ENCODE measurements around the gene ZNF816.
"Not testable (repeated sequence)": the region's sequence is repeated elsewhere in the genome, so short reads cannot be mapped to it uniquely, and the experiment has no call there.

The ZNF816 gene

GRCh38 chr19:52943884-52944643, 18.6 kb downstream of the ZNF816 start:
- Histone ChIP-seq H3K27ac (no peak overlapping the region), H3K36me3 (peaks cover 25% of the 10 kb centered on the region), H3K4me2 (peak overlapping the region; percentile 92; the same call in 1 of the 2 replicates)

GRCh38 chr19:52943134-52943883, 19.4 kb downstream of the ZNF816 start:
- no peak for TF ChIP-seq Cebpa-rat (IDR thresholded peaks at IDR 0.05)
- Histone ChIP-seq H3K9ac (peak overlapping the region; percentile 92), H3K4me3 (peak overlapping the region; percentile 84), H3K36me3 (peaks cover 18% of the 10 kb centered on the region), H3K27ac (peak overlapping the region; percentile 71), H4K20me1 (no peaks in the 10 kb centered on the region), H3K27me3 (no peaks in the 10 kb centered on the region), H3K4me2 (peak overlapping the region; percentile 92), H3K9me3 (peaks cover 18% of the 10 kb centered on the region), H3K4me1 (peaks cover 25% of the 10 kb centered on the region)

More at GRCh38 chr19:52943884-52944643, 18.6 kb downstream of the ZNF816 start:
- Histone ChIP-seq H3K4me3 (no peak overlapping the region), H3K4me1 (peaks cover 25% of the 10 kb centered on the region), H4K20me1 (no peaks in the 10 kb centered on the region), H3K9me3 (peaks cover 26% of the 10 kb centered on the region), H3K9ac (no peak overlapping the region), H3K27me3 (no peaks in the 10 kb centered on the region)
- TF ChIP-seq Cebpa-rat (IDR thresholded peaks at IDR 0.05) = no peak

- no peak for TF ChIP-seq Cebpa-rat (IDR thresholded peaks at IDR 0.05)
- Histone ChIP-seq H3K27ac (peak overlapping the region; percentile 90), H3K4me2 (peak overlapping the region; percentile 92), H4K20me1 (no peaks in the 10 kb centered on the region), H3K4me3 (peak overlapping the region; percentile 84), H3K4me1 (peaks cover 25% of the 10 kb centered on the region), H3K9ac (peak overlapping the region; percentile 92), H3K9me3 (peaks cover 11% of the 10 kb centered on the region), H3K27me3 (no peaks in the 10 kb centered on the region), H3K36me3 (peaks cover 16% of the 10 kb centered on the region)
Observed at GRCh38 chr19:52942386-52943133, 20.1 kb downstream of the ZNF816 start.

GRCh38 chr19:52941941-52942385, 20.7 kb downstream of the ZNF816 start:
- no peaks in the 10 kb centered on the region for H4K20me1 ChIP-seq
- H3K27ac ChIP-seq = peak overlapping the region; percentile 90
- peak overlapping the region; percentile 92 for H3K9ac ChIP-seq
- H3K4me2 ChIP-seq = peak overlapping the region; percentile 86
- H3K4me1 ChIP-seq = peaks cover 27% of the 10 kb centered on the region
- TF ChIP-seq Cebpa-rat (IDR thresholded peaks at IDR 0.05) = no peak
- H3K27me3 ChIP-seq = no peaks in the 10 kb centered on the region
- H3K36me3 ChIP-seq = peaks cover 16% of the 10 kb centered on the region
- peaks cover 10% of the 10 kb centered on the region for H3K9me3 ChIP-seq
- peak overlapping the region; percentile 84 for H3K4me3 ChIP-seq

GRCh38 chr19:52941523-52941922, 21.2 kb downstream of the ZNF816 start:
- H3K4me3 ChIP-seq = peak overlapping the region; percentile 84
- peak overlapping the region; percentile 86 for H3K4me2 ChIP-seq
- peak overlapping the region; percentile 92 for H3K9ac ChIP-seq
- peaks cover 32% of the 10 kb centered on the region for H3K4me1 ChIP-seq
- H3K27me3 ChIP-seq, H3K9me3 ChIP-seq, H4K20me1 ChIP-seq: not testable (repeated sequence)
- peaks cover 16% of the 10 kb centered on the region for H3K36me3 ChIP-seq
- H3K27ac ChIP-seq = peak overlapping the region; percentile 90

- Histone ChIP-seq H3K9me3 (peaks cover 13% of the 10 kb centered on the region), H3K36me3 (peaks cover 23% of the 10 kb centered on the region), H3K4me1 (peaks cover 36% of the 10 kb centered on the region), H3K4me2 (peak overlapping the region; percentile 86)
- H3K4me3 ChIP-seq, H3K9ac ChIP-seq, H3K27me3 ChIP-seq, H3K27ac ChIP-seq, H4K20me1 ChIP-seq: not testable (repeated sequence)
Observed at GRCh38 chr19:52940905-52941304, 21.8 kb downstream of the ZNF816 start.

- no peak for TF ChIP-seq Cebpa-rat (IDR thresholded peaks at IDR 0.05)
- Histone ChIP-seq H3K4me2 (no peak overlapping the region), H4K20me1 (no peaks in the 10 kb centered on the region), H3K9ac (no peak overlapping the region), H3K27ac (no peak overlapping the region), H3K27me3 (no peaks in the 10 kb centered on the region), H3K36me3 (peaks cover 44% of the 10 kb centered on the region), H3K4me3 (no peak overlapping the region), H3K4me1 (peaks cover 36% of the 10 kb centered on the region), H3K9me3 (peaks cover 34% of the 10 kb centered on the region)
Observed at GRCh38 chr19:52938761-52939160, 23.9 kb downstream of the ZNF816 start.

GRCh38 chr19:52936954-52937325, 25.7 kb downstream of the ZNF816 start:
- peaks cover 40% of the 10 kb centered on the region for H3K9me3 ChIP-seq

GRCh38 chr19:52936151-52936953, 26.3 kb downstream of the ZNF816 start:
- H3K27ac ChIP-seq = no peak overlapping the region
- no peaks in the 10 kb centered on the region for H3K27me3 ChIP-seq
- H4K20me1 ChIP-seq = no peaks in the 10 kb centered on the region
- H3K4me1 ChIP-seq = peaks cover 22% of the 10 kb centered on the region
- no peak overlapping the region for H3K4me3 ChIP-seq
- TF ChIP-seq Cebpa-rat (IDR thresholded peaks at IDR 0.05) = no peak
- no peak overlapping the region for H3K9ac ChIP-seq
- peaks cover 68% of the 10 kb centered on the region for H3K36me3 ChIP-seq
- no peak overlapping the region for H3K4me2 ChIP-seq
- H3K9me3 ChIP-seq = peaks cover 43% of the 10 kb centered on the region

More at GRCh38 chr19:52936954-52937325, 25.7 kb downstream of the ZNF816 start:
- H3K27ac ChIP-seq = no peak overlapping the region
- no peak overlapping the region for H3K9ac ChIP-seq
- no peaks in the 10 kb centered on the region for H3K27me3 ChIP-seq
- no peak overlapping the region for H3K4me2 ChIP-seq
- H3K4me1 ChIP-seq = peaks cover 26% of the 10 kb centered on the region
- H4K20me1 ChIP-seq = no peaks in the 10 kb centered on the region
- no peak for TF ChIP-seq Cebpa-rat (IDR thresholded peaks at IDR 0.05)
- peaks cover 62% of the 10 kb centered on the region for H3K36me3 ChIP-seq
- H3K4me3 ChIP-seq = no peak overlapping the region
